Neural progenitor cell (in vitro differentiated cells): ENCODE measurements around the gene HDAC7. TPM values are rescaled to one million over a fixed set of nuclear protein-coding genes. Genes with fewer than 3 reads are reported as not detected.

Experiments
- DNase-seq: peaks from one replicate; pipeline ENCODE4 v3.0.0-alpha.2; 2016; ENCODE audit warnings: low spot score
- H2AFZ ChIP-seq: fragments of 200-600 bp; sonication (generic); replicated peaks from 2 replicates; pipeline ENCODE4 v1.6.1; 2016; ENCODE audit warnings: antibody characterized with exemption
- H3F3A ChIP-seq: fragments of 200-600 bp; sonication (generic); 2 replicates; pipeline ENCODE4 v1.6.1; 2016; ENCODE audit warnings: antibody characterized with exemption, low read depth
- H3K27ac ChIP-seq: fragments of 200-600 bp; sonication (generic); 2 replicates; pipeline ENCODE4 v1.5.1; 2016; ENCODE audit warnings: mild to moderate bottlenecking
- H3K27me3 ChIP-seq: fragments of 200-600 bp; sonication (generic); 2 replicates; pipeline ENCODE4 v1.6.1; 2016; ENCODE audit warnings: mild to moderate bottlenecking, moderate library complexity
- H3K36me3 ChIP-seq: fragments of 200-600 bp; sonication (generic); 2 replicates; pipeline ENCODE4 v1.5.1; 2016
- H3K4me1 ChIP-seq: fragments of 200-600 bp; sonication (generic); 2 replicates; pipeline ENCODE4 v1.6.1; 2016; ENCODE audit warnings: mixed run types
- H3K4me2 ChIP-seq: fragments of 200-600 bp; sonication (generic); 2 replicates; pipeline ENCODE4 v1.6.1; 2016
- H3K4me3 ChIP-seq: fragments of 200-600 bp; sonication (generic); 2 replicates; pipeline ENCODE4 v1.5.1; 2016
- H3K79me2 ChIP-seq: fragments of 200-600 bp; sonication (generic); 2 replicates; pipeline ENCODE4 v1.6.1; 2016; ENCODE audit warnings: low read depth
- H3K9ac ChIP-seq: fragments of 200-600 bp; sonication (generic); 2 replicates; pipeline ENCODE4 v1.6.1; 2016
- H3K9me3 ChIP-seq: fragments of 200-600 bp; sonication (generic); 2 replicates; pipeline ENCODE4 v1.5.1; 2016; ENCODE audit warnings: low read depth
- H4K20me1 ChIP-seq: fragments of 200-600 bp; sonication (generic); 2 replicates; pipeline ENCODE4 v1.6.1; 2016; ENCODE audit warnings: low read depth
- H3K27ac Mint-ChIP-seq: 3 replicates; pipeline ENCODE4 v1.8.0; 2021; ENCODE audit warnings: mixed read lengths
- H3K27me3 Mint-ChIP-seq: 2 replicates; pipeline ENCODE4 v1.8.0; 2022; ENCODE audit warnings: low read depth, mild to moderate bottlenecking, inconsistent platforms, moderate library complexity, mixed read lengths; ENCODE audit not compliant: insufficient read depth
- H3K36me3 Mint-ChIP-seq: 3 replicates; pipeline ENCODE4 v1.8.0; 2021; ENCODE audit warnings: mixed read lengths
- H3K4me1 Mint-ChIP-seq: 3 replicates; pipeline ENCODE4 v1.8.0; 2021; ENCODE audit warnings: mixed read lengths
- H3K4me3 Mint-ChIP-seq: 3 replicates; pipeline ENCODE4 v1.8.0; 2021; ENCODE audit warnings: mild to moderate bottlenecking, moderate library complexity, mixed read lengths
- H3K9me3 Mint-ChIP-seq: 3 replicates; pipeline ENCODE4 v1.8.0; 2020; ENCODE audit warnings: mixed read lengths
- CTCF ChIP-seq: fragments of 200-600 bp; sonication (generic); IDR thresholded peaks from 2 replicates; pipeline ENCODE4 v1.5.1; 2017; ENCODE audit warnings: antibody characterized with exemption, mild to moderate bottlenecking
- EZH2 ChIP-seq: fragments of 200-600 bp; sonication (generic); IDR thresholded peaks from 2 replicates; pipeline ENCODE4 v1.6.1; 2017; ENCODE audit warnings: antibody characterized with exemption, mild to moderate bottlenecking, moderate library complexity
- EZH2phosphoT487 ChIP-seq: fragments of 200-600 bp; sonication (generic); IDR thresholded peaks from 2 replicates; pipeline ENCODE4 v1.6.1; 2017; ENCODE audit warnings: antibody characterized with exemption
- total RNA-seq: library from RNA; depleted of rRNA; stranded (reverse); fragments of >200 nt; gene quantifications from 2 replicates; pipeline ENCODE4 v1.2.3, GENCODE V29; 2015; ENCODE audit warnings: low replicate concordance

HDAC7 gene
- total RNA-seq, 1 donor from 2014 or later, result 7.2 TPM

- no peak overlapping the region for H3K9ac ChIP-seq
- peaks cover 6% of the 10 kb centered on the region for H3K36me3 Mint-ChIP-seq
- H3K79me2 ChIP-seq, result peaks cover 77% of the 10 kb centered on the region
- peak overlapping the region; percentile 79 for H3K4me3 Mint-ChIP-seq
- peaks cover 49% of the 10 kb centered on the region for H3K4me1 ChIP-seq
- peak overlapping the region; percentile 96 for H3K27ac Mint-ChIP-seq
- H3F3A ChIP-seq, result peaks cover 45% of the 10 kb centered on the region
- H2AFZ ChIP-seq, result peak overlapping the region; percentile 45
- peak overlapping the region; percentile 35 for H3K4me3 ChIP-seq
- peaks cover 11% of the 10 kb centered on the region for H3K27me3 Mint-ChIP-seq
- no peaks in the 10 kb centered on the region for H3K9me3 ChIP-seq
- H3K4me1 Mint-ChIP-seq, result peaks cover 76% of the 10 kb centered on the region
- H4K20me1 ChIP-seq, result peaks cover 9% of the 10 kb centered on the region
- peak overlapping the region; percentile 60 for H3K27ac ChIP-seq
- H3K36me3 ChIP-seq, result no peaks in the 10 kb centered on the region
- H3K9me3 Mint-ChIP-seq, result no peaks in the 10 kb centered on the region
- H3K27me3 ChIP-seq, result no peaks in the 10 kb centered on the region
- DNase-seq, result peak; percentile 53
- peak; percentile 5 for TF ChIP-seq CTCF
- no peak for TF ChIP-seq EZH2phosphoT487
- H3K4me2 ChIP-seq, result peak overlapping the region; percentile 62
These were observed 6.0 kb downstream of the HDAC7 start for GRCh38 chr12:47813511-47814196.

GRCh38 chr12:47812797-47813510 lies 6.7 kb downstream of the HDAC7 start:
- peaks cover 76% of the 10 kb centered on the region for H3K4me1 Mint-ChIP-seq
- H3K79me2 ChIP-seq, result peaks cover 78% of the 10 kb centered on the region
- peaks cover 10% of the 10 kb centered on the region for H3K27me3 Mint-ChIP-seq
- peak; percentile 89 for DNase-seq
- no peaks in the 10 kb centered on the region for H3K27me3 ChIP-seq
- H3K4me3 Mint-ChIP-seq, result peak overlapping the region; percentile 79
- H3F3A ChIP-seq, result peaks cover 40% of the 10 kb centered on the region
- no peak for TF ChIP-seq EZH2
- TF ChIP-seq EZH2phosphoT487, result no peak
- no peak for TF ChIP-seq CTCF
- no peak overlapping the region for H3K9ac ChIP-seq
- no peaks in the 10 kb centered on the region for H3K9me3 Mint-ChIP-seq
- peak overlapping the region; percentile 96 for H3K27ac Mint-ChIP-seq
- H4K20me1 ChIP-seq, result peaks cover 11% of the 10 kb centered on the region
- no peaks in the 10 kb centered on the region for H3K36me3 ChIP-seq
- peak overlapping the region; percentile 60 for H3K27ac ChIP-seq
- peaks cover 6% of the 10 kb centered on the region for H3K36me3 Mint-ChIP-seq
- H3K4me3 ChIP-seq, result peak overlapping the region; percentile 35
- H3K4me1 ChIP-seq, result peaks cover 52% of the 10 kb centered on the region
- peak overlapping the region; percentile 62 for H3K4me2 ChIP-seq
- peak overlapping the region; percentile 45 for H2AFZ ChIP-seq
- no peaks in the 10 kb centered on the region for H3K9me3 ChIP-seq

GRCh38 chr12:47811581-47812484 lies 7.9 kb downstream of the HDAC7 start:
- Histone ChIP-seq H3K27ac (no peak overlapping the region), H2AFZ (no peak overlapping the region), H3K79me2 (peaks cover 78% of the 10 kb centered on the region), H3F3A (peaks cover 30% of the 10 kb centered on the region), H3K9me3 (no peaks in the 10 kb centered on the region), H3K4me2 (peak overlapping the region; percentile 62), H3K4me3 (peak overlapping the region; percentile 35), H4K20me1 (peaks cover 13% of the 10 kb centered on the region), H3K4me1 (peaks cover 45% of the 10 kb centered on the region), H3K27me3 (no peaks in the 10 kb centered on the region), H3K9ac (no peak overlapping the region), H3K36me3 (no peaks in the 10 kb centered on the region)
- no peak for TF ChIP-seq EZH2phosphoT487
- no peak for TF ChIP-seq EZH2
- TF ChIP-seq CTCF, result no peak
- Mint-ChIP-seq H3K4me3 (peak overlapping the region; percentile 79), H3K36me3 (peaks cover 6% of the 10 kb centered on the region), H3K27ac (peak overlapping the region; percentile 69), H3K27me3 (peaks cover 10% of the 10 kb centered on the region), H3K9me3 (no peaks in the 10 kb centered on the region), H3K4me1 (peaks cover 76% of the 10 kb centered on the region)
- DNase-seq, result no peak
